Activated naive CD8-positive, alpha-beta T cell treated with anti-CD3 and anti-CD28 coated beads for 36 hours (primary cell): Measurements from ENCODE around the gene ATG9A. TPM values are rescaled to one million over a fixed set of nuclear protein-coding genes. Genes with fewer than 3 reads are reported as not detected.
"Not testable (repeated sequence)": the region's sequence is repeated elsewhere in the genome, so short reads cannot be mapped to it uniquely, and the experiment has no call there.

Experiments
- DNase-seq: peaks from one replicate; pipeline ENCODE4 v3.0.0; 2021
- H3K27ac Mint-ChIP-seq: one replicate; pipeline ENCODE4 v1.8.0; 2022; ENCODE audit warnings: mild to moderate bottlenecking, moderate library complexity, mixed read lengths
- H3K27me3 Mint-ChIP-seq: one replicate; pipeline ENCODE4 v1.8.0; 2022; ENCODE audit warnings: mild to moderate bottlenecking, mixed read lengths
- H3K36me3 Mint-ChIP-seq: one replicate; pipeline ENCODE4 v1.8.0; 2021; ENCODE audit warnings: mild to moderate bottlenecking, mixed read lengths
- H3K4me1 Mint-ChIP-seq: one replicate; pipeline ENCODE4 v1.8.0; 2021; ENCODE audit warnings: mixed read lengths
- H3K4me3 Mint-ChIP-seq: one replicate; pipeline ENCODE4 v1.8.0; 2022; ENCODE audit warnings: mild to moderate bottlenecking, moderate library complexity, mixed read lengths
- H3K9me3 Mint-ChIP-seq: one replicate; pipeline ENCODE4 v1.8.0; 2022; ENCODE audit warnings: mixed read lengths
- total RNA-seq, 2 experiments: library from RNA; stranded (reverse); gene quantifications; one replicate each; pipeline ENCODE4 v1.2.3, GENCODE V29; 2021

Gene ATG9A
- total RNA-seq, 2 experiments from 2014 or later, result 47.1 to 55.0 TPM

GRCh38 chr2:219261024-219261855 lies 31.8 kb upstream of the ATG9A start:
- H3K4me1 Mint-ChIP-seq, result peaks cover 5% of the 10 kb centered on the region
- H3K36me3 Mint-ChIP-seq, result no peaks in the 10 kb centered on the region
- DNase-seq, result no peak
- H3K27me3 Mint-ChIP-seq, result peaks cover 2% of the 10 kb centered on the region
- no peak overlapping the region for H3K27ac Mint-ChIP-seq
- H3K9me3 Mint-ChIP-seq, result no peaks in the 10 kb centered on the region
- no peak overlapping the region for H3K4me3 Mint-ChIP-seq

DNA sequence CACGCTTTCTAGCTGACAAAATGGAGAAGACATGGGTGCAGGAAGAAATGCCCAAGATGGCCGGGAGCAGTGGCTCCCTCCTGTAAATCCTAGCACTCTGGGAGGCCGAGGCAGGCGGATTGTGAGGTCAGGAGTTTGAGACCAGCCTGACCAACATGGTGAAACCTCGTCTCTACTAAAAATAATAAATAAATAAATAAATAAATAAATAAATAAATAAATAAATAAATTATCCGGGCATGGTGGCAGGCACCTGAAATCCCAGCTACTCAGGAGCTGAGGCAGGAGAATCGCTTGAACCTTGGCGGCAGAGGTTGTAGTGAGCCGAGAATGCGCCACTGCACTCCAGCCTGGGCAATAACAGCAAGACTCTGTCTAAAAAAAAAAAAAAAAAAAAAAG lies 29.5 kb upstream of the ATG9A start:
- not testable (repeated sequence) for H3K36me3 Mint-ChIP-seq, H3K27ac Mint-ChIP-seq, DNase-seq, H3K9me3 Mint-ChIP-seq, H3K4me3 Mint-ChIP-seq, H3K27me3 Mint-ChIP-seq
- H3K4me1 Mint-ChIP-seq, result peaks cover 14% of the 10 kb centered on the region

DNA sequence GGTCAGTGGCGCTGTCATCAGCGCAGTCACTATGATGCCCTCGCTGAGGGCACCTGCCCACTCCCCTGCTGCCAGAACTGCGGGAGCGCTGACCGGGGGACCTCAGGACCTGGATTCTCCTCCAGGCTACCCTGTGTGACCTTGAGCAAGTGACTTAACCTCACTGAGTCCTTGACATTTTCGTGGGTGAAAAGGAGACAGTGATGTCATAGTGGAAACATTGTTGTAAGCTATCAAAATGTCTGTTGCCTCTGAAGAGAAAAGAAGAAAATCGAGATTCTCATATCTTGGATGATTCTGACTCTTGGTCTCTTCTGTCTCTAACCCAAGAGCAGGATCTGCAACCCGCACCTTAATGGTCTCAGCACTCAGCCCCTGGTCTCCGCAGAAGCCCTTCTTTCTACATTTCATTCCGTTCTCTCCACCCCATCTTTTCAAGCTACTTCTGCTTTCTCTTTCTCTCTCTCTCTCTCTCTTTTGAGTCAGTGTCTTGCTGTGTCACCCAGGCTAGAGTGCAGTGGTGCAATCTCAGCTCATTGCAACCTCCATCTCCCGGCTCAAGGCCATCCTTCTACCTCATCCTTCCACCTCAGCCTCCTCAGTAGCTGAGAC lies 25.3 kb upstream of the ATG9A start:
- peaks cover 26% of the 10 kb centered on the region for H3K36me3 Mint-ChIP-seq
- peak; percentile 42 for DNase-seq
- H3K9me3 Mint-ChIP-seq, result no peaks in the 10 kb centered on the region
- H3K4me3 Mint-ChIP-seq, result peak overlapping the region; percentile 97
- H3K27ac Mint-ChIP-seq, result peak overlapping the region; percentile 95
- H3K4me1 Mint-ChIP-seq, result peaks cover 36% of the 10 kb centered on the region
- no peaks in the 10 kb centered on the region for H3K27me3 Mint-ChIP-seq

- peak; percentile 90 for DNase-seq
- Mint-ChIP-seq H3K9me3 (no peaks in the 10 kb centered on the region), H3K4me1 (peaks cover 43% of the 10 kb centered on the region), H3K27me3 (no peaks in the 10 kb centered on the region), H3K27ac (peak within 1 kb of the TSS; percentile 95), H3K4me3 (peak within 1 kb of the TSS; percentile 97), H3K36me3 (peaks cover 29% of the 10 kb centered on the region)
Measured at GRCh38 chr2:219253753-219254589, 24.5 kb upstream of the ATG9A start, which contains the start of gene TUBA4A. TSS of gene TUBA4A (minus strand) at chr2:219253918. CDS start at chr2:219253858, 60 bp downstream.

- peaks cover 52% of the 10 kb centered on the region for H3K4me1 Mint-ChIP-seq
- peak within 1 kb of the TSS; percentile 95 for H3K27ac Mint-ChIP-seq
- H3K9me3 Mint-ChIP-seq, result no peaks in the 10 kb centered on the region
- DNase-seq, result peak; percentile 66
- H3K27me3 Mint-ChIP-seq, result no peaks in the 10 kb centered on the region
- H3K4me3 Mint-ChIP-seq, result peak within 1 kb of the TSS; percentile 97
- H3K36me3 Mint-ChIP-seq, result peaks cover 38% of the 10 kb centered on the region
Measured at GRCh38 chr2:219252900-219253752, 23.7 kb upstream of the ATG9A start, which contains the start of gene TUBA4B. TSS of gene TUBA4B (plus strand) at chr2:219253243. CDS start at chr2:219253408, 165 bp downstream.

DNA sequence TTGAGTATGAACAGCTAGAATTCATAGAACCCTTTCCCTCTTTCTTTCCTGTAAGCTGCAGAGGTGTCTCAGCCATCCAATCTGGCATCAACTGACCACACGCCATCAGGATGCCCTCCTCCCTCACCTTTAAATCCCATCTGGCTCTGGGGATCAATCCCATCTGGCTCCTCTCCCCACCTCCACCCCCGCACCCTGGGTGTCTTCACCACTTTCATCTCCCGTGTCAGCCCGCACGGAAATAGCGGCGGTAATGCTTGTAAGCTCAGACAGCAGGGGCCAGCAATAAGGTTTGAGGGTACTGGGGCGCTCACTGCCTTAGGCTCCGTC lies 23.1 kb upstream of the ATG9A start:
- Mint-ChIP-seq H3K4me3 (peak overlapping the region; percentile 97), H3K4me1 (peaks cover 57% of the 10 kb centered on the region), H3K36me3 (peaks cover 41% of the 10 kb centered on the region), H3K9me3 (no peaks in the 10 kb centered on the region), H3K27me3 (no peaks in the 10 kb centered on the region), H3K27ac (peak overlapping the region; percentile 94)
- DNase-seq, result no peak

GRCh38 chr2:219252084-219252483 lies 22.6 kb upstream of the ATG9A start:
- Mint-ChIP-seq H3K4me3 (peak overlapping the region; percentile 97), H3K27ac (peak overlapping the region; percentile 94), H3K36me3 (peaks cover 46% of the 10 kb centered on the region), H3K4me1 (peaks cover 62% of the 10 kb centered on the region), H3K27me3 (no peaks in the 10 kb centered on the region), H3K9me3 (no peaks in the 10 kb centered on the region)
- peak; percentile 33 for DNase-seq

DNA sequence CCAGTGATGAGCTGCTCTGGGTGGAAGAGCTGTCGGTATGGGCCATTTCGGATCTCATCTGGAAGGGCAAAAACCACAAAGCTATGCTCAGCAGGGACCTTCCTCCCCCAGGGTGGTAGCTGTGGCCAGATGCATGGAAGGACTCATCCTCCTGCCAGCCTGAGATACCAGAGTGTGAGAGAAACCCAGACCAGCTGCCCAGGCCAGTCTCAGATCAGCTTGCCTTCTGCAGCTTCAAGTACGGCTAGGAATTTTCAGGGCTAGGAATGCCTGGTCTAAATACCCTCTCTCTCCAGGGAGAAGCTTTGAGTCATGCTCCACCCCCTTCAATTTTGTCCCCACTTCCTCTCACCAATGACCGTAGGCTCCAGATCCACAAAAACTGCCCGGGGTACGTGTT lies 22.2 kb upstream of the ATG9A start:
- Mint-ChIP-seq H3K27me3 (no peaks in the 10 kb centered on the region), H3K4me3 (peak overlapping the region; percentile 97), H3K36me3 (peaks cover 50% of the 10 kb centered on the region), H3K27ac (peak overlapping the region; percentile 94), H3K4me1 (peaks cover 66% of the 10 kb centered on the region), H3K9me3 (no peaks in the 10 kb centered on the region)
- DNase-seq, result no peak

DNA sequence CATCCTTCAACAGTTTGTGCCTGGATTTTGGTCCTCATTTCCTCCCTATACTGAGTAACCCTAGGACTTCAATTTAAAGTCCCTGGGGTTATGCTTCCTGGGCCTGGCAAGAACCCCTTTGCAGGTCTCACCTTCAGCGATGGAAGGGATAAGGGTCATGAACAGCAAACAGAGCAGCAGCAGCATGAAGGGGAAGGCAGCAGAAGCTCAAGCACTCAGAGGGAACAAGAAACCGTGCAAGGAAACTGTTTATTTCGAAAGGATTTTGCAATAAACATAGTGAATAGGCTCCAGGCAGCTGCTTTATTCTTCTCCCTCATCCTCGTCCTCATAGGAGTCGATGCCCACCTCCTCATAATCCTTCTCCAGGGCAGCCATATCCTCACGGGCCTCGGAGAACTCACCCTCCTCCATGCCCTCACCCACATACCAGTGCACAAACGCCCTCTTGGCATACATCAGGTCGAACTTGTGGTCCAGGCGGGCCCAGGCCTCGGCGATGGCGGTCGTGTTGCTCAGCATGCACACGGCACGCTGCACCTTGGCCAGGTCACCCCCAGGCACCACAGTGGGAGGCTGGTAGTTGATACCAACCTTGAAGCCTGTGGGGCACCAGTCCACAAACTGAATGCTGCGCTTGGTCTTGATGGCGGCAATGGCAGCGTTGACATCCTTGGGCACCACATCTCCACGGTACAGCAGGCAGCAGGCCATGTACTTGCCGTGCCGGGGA lies 20.8 kb upstream of the ATG9A start:
- no peaks in the 10 kb centered on the region for H3K9me3 Mint-ChIP-seq
- no peaks in the 10 kb centered on the region for H3K27me3 Mint-ChIP-seq
- peak overlapping the region; percentile 76 for H3K27ac Mint-ChIP-seq
- H3K4me1 Mint-ChIP-seq, result peaks cover 67% of the 10 kb centered on the region
- DNase-seq, result no peak
- H3K36me3 Mint-ChIP-seq, result peaks cover 54% of the 10 kb centered on the region
- peak overlapping the region; percentile 64 for H3K4me3 Mint-ChIP-seq

- Mint-ChIP-seq H3K36me3 (peaks cover 54% of the 10 kb centered on the region), H3K27ac (peak overlapping the region; percentile 76), H3K4me1 (peaks cover 71% of the 10 kb centered on the region), H3K27me3 (no peaks in the 10 kb centered on the region), H3K4me3 (peak overlapping the region; percentile 64), H3K9me3 (no peaks in the 10 kb centered on the region)
- peak; percentile 24 for DNase-seq
Measured at GRCh38 chr2:219249203-219249980, 20.0 kb upstream of the ATG9A start.

DNA sequence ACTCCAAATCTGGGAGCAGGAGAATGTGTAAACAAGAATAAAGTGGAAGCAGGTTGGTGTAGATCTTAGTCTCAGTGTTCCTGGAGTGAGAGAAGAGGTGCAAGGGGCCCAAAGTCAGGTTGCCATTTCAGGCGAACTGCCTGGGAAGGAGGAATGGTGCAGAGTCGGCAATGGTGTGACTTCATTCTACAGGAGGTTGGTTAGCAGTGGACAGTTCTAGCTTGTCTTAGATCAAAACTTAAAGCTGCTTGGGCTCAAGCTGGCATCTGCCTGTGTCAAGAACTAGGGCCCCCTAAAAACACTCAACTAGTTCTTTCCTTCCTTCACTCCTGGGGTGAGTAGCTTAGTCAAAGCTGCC lies 19.4 kb upstream of the ATG9A start:
- Mint-ChIP-seq H3K27ac (peak overlapping the region; percentile 76), H3K27me3 (no peaks in the 10 kb centered on the region), H3K36me3 (peaks cover 54% of the 10 kb centered on the region), H3K4me1 (peaks cover 75% of the 10 kb centered on the region), H3K9me3 (no peaks in the 10 kb centered on the region), H3K4me3 (peak overlapping the region; percentile 64)
- DNase-seq, result no peak

DNA sequence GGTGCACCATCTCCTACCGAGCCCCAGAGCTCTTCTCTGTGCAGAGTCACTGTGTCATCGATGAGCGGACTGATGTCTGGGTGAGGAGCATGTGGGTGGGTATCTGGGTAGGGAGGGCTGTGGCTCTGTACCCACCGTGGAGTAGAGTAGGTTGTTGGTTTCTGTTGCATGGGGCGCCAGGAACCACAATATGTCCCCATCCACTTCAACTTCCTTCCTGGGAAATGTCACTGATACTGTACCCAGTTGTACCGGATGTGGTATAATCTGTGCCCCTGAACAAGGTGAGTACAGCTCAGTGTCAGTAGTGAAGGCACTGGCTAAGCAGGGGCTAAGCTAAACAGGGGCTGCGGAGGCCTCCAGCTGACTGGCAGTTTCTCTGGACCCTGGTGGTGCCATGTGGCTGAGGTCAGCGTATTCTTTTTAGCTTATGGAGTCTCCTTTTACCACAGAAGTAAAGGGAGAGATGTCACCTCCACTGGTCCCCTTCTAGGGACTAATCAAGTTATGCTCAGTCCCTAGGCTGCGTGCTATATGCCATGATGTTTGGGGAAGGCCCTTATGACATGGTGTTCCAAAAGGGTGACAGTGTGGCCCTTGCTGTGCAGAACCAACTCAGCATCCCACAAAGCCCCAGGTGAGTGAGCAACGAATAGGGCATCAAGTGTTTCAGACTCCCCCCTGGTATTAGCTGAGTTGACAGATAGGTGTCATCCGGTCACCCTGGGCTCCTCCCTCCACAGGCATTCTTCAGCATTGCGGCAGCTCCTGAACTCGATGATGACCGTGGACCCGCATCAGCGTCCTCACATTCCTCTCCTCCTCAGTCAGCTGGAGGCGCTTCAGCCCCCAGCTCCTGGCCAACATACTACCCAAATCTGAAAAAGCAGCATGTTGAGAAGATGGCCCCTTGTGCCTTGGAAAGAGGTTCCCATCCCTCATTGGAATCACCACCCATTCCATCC lies 18.5 kb upstream of the ATG9A start:
- Mint-ChIP-seq H3K36me3 (peaks cover 54% of the 10 kb centered on the region), H3K27ac (peak overlapping the region; percentile 76), H3K4me3 (peak overlapping the region; percentile 97), H3K4me1 (peaks cover 78% of the 10 kb centered on the region), H3K9me3 (no peaks in the 10 kb centered on the region), H3K27me3 (no peaks in the 10 kb centered on the region)
- peak; percentile 61 for DNase-seq
